ENCODE data around the gene PSMD12.

PSMD12 gene

DNA sequence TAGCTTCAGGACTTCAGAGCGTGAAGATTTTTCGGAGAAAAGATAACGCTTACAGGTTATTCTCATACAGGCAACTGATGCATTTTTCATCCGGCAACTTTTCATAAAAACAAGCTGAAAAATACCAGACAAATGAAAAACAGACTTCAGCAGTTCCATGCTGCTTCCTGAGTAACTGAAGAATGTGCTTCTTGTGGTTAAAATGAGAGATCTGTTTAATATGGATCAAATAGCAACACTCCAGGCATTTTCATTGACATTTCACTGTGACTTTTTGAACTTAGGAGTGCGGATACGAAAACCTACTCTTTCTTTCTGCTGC lies 10.0 kb upstream of the PSMD12 start:
- no peak for DNase-seq
- Histone ChIP-seq H3K4me1 (ENCODE audit: control insufficient read depth, insufficient read depth, low read length, poor library complexity, severe bottlenecking) (peaks cover 22% of the 10 kb centered on the region), H3K9me3 (ENCODE audit: control insufficient read depth, low read length) (no peaks in the 10 kb centered on the region)

DNA sequence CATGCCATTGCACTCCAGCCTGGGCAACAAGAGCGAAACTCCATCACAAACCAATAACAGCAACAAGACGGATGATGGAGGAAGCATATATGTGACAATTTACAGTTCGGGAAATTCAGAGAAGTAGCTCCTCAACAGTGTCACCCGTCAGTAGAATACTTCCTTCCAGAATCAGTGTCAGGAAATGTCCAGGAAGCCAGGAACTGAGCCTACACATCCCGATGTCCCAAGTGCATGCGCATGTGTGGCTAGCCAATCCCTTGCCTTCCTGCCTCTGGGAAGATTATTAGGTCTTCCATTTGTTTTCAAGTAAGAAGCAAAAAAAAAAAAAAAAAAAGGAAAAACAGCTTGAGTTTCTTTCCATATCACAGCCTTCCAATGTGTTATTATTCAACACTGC lies 9.3 kb upstream of the PSMD12 start:
- Histone ChIP-seq H3K9me3 (ENCODE audit: control insufficient read depth, low read length) (no peaks in the 10 kb centered on the region), H3K27me3 (replicated peaks; ENCODE audit: control insufficient read depth, insufficient read depth, low read length, poor library complexity, severe bottlenecking) (no peaks in the 10 kb centered on the region), H3K4me3 (ENCODE audit: insufficient read depth, low read depth, low read length, poor library complexity, severe bottlenecking) (no peak overlapping the region), H3K27ac (ENCODE audit: insufficient read depth, low read length, poor library complexity, severe bottlenecking) (no peak overlapping the region), H3K4me1 (ENCODE audit: control insufficient read depth, insufficient read depth, low read length, poor library complexity, severe bottlenecking) (peaks cover 22% of the 10 kb centered on the region), H3K36me3 (ENCODE audit: control insufficient read depth, insufficient read depth, low read length) (no peaks in the 10 kb centered on the region)
- DNase-seq: no peak

More for the DNA sequence above, 10.0 kb upstream of the PSMD12 start:
- Histone ChIP-seq H3K27me3 (replicated peaks; ENCODE audit: control insufficient read depth, insufficient read depth, low read length, poor library complexity, severe bottlenecking) (no peaks in the 10 kb centered on the region), H3K27ac (ENCODE audit: insufficient read depth, low read length, poor library complexity, severe bottlenecking) (peak overlapping the region; percentile 87), H3K36me3 (ENCODE audit: control insufficient read depth, insufficient read depth, low read length) (no peaks in the 10 kb centered on the region), H3K4me3 (ENCODE audit: insufficient read depth, low read depth, low read length, poor library complexity, severe bottlenecking) (peak overlapping the region; percentile 81)

DNA sequence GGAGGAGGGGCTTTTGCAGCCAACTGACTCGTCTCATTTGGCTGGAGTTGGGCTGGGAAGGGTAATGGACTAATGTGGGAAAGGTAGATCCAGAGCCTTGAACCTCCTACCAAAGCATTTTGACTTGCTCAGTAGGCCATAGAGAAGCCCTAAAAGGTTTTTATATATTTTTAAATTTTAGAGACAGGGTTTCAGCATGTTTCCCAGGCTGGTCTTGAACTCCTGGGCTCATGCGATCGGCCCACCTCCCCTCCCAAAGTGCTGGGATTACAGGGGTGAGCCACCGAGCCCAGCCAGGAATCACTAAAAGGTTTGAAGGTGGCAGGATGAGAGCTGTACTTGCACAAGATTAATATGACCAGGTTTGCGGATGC lies 8.7 kb upstream of the PSMD12 start:
- DNase-seq: no peak
- Histone ChIP-seq H3K27me3 (replicated peaks; ENCODE audit: control insufficient read depth, insufficient read depth, low read length, poor library complexity, severe bottlenecking) (no peaks in the 10 kb centered on the region), H3K27ac (ENCODE audit: insufficient read depth, low read length, poor library complexity, severe bottlenecking) (no peak overlapping the region), H3K4me1 (ENCODE audit: control insufficient read depth, insufficient read depth, low read length, poor library complexity, severe bottlenecking) (peaks cover 19% of the 10 kb centered on the region), H3K4me3 (ENCODE audit: insufficient read depth, low read depth, low read length, poor library complexity, severe bottlenecking) (no peak overlapping the region), H3K9me3 (ENCODE audit: control insufficient read depth, low read length) (no peaks in the 10 kb centered on the region), H3K36me3 (ENCODE audit: control insufficient read depth, insufficient read depth, low read length) (no peaks in the 10 kb centered on the region)

DNA sequence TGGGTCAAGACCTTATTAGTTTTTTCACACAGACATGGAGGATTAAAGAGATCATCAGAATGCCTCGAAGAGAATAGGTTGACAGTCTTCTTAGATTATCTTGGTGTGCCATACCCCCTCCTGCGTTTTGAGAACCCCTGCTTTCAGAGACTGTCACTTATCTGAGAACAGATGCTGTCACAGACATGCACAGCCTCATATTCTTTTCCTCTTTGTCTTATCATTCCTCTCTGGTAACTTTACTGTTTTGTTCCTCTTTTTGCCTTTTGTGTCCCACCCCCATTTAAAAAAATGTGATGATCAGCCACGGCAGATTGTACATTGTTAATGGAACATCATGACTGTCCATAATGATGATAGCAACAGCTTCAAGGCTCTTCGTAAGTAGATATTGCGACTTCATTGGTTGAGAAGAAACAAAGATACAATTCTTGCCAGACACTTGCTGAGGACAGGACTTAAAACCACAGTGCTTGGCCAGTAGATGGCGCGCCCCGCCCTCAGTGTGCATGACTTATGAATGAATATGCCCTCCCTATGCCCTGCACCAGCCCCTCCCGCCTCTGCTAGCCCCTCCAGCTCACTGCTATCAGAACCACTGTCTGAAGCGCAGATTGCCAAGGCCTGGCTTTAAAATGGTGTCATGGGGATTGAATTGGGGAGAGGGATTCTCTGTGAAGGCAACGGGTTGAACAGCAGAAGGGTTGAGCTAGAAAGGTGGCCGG lies 8.1 kb upstream of the PSMD12 start:
- H3K27me3 ChIP-seq (replicated peaks; ENCODE audit: control insufficient read depth, insufficient read depth, low read length, poor library complexity, severe bottlenecking): no peaks in the 10 kb centered on the region
- no peak overlapping the region for H3K27ac ChIP-seq (ENCODE audit: insufficient read depth, low read length, poor library complexity, severe bottlenecking)
- DNase-seq: peak; percentile 73 to 78 (median 73)
- no peak overlapping the region for H3K4me3 ChIP-seq (ENCODE audit: insufficient read depth, low read depth, low read length, poor library complexity, severe bottlenecking)
- peaks cover 16% of the 10 kb centered on the region for H3K4me1 ChIP-seq (ENCODE audit: control insufficient read depth, insufficient read depth, low read length, poor library complexity, severe bottlenecking)
- no peaks in the 10 kb centered on the region for H3K9me3 ChIP-seq (ENCODE audit: control insufficient read depth, low read length)
- H3K36me3 ChIP-seq (ENCODE audit: control insufficient read depth, insufficient read depth, low read length): no peaks in the 10 kb centered on the region

DNA sequence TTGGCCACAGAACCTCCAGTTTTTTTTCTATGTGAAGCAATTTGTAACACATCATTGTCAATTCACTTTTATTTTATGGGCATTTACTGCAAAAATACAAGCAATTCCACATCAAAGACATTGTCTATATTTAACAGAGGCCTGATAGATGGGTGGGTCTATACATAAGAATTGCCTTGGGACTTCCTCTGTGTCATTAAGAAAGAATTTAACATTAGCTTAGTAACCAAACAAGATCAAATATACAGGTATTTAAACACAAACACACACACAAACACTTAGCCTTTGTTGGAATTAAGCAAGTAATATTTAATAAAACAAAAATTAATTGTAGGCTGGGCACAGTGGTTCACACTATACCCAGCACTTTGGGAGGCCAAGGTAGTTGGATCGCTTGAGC lies 6.4 kb upstream of the PSMD12 start:
- H3K27me3 ChIP-seq (replicated peaks; ENCODE audit: control insufficient read depth, insufficient read depth, low read length, poor library complexity, severe bottlenecking): no peaks in the 10 kb centered on the region
- DNase-seq: no peak
- peaks cover 9% of the 10 kb centered on the region for H3K4me1 ChIP-seq (ENCODE audit: control insufficient read depth, insufficient read depth, low read length, poor library complexity, severe bottlenecking)
- H3K9me3 ChIP-seq (ENCODE audit: control insufficient read depth, low read length): no peaks in the 10 kb centered on the region
- no peaks in the 10 kb centered on the region for H3K36me3 ChIP-seq (ENCODE audit: control insufficient read depth, insufficient read depth, low read length)
- H3K27ac ChIP-seq (ENCODE audit: insufficient read depth, low read length, poor library complexity, severe bottlenecking): no peak overlapping the region
- no peak overlapping the region for H3K4me3 ChIP-seq (ENCODE audit: insufficient read depth, low read depth, low read length, poor library complexity, severe bottlenecking)

DNA sequence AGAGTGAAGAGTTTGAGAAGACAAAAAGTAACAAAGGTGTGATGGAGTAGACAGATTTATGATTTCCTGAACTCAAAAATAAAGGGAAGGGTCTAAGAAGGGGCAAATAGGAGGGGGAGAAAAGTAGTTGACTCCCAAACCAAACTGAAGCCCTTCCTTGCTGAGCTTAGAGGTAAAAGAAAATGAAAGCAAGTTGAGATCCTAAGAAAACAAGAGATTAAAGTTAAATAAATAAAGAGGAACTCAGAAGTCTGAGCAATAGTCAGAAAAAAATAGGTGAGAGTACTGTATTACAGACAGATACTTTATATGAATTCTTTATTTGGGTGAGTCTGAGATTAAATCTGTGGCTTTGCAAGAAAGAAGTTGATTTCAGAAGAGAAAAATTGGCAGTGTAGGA lies 3.3 kb upstream of the PSMD12 start:
- no peaks in the 10 kb centered on the region for H3K36me3 ChIP-seq (ENCODE audit: control insufficient read depth, insufficient read depth, low read length)
- no peaks in the 10 kb centered on the region for H3K27me3 ChIP-seq (replicated peaks; ENCODE audit: control insufficient read depth, insufficient read depth, low read length, poor library complexity, severe bottlenecking)
- H3K4me1 ChIP-seq (ENCODE audit: control insufficient read depth, insufficient read depth, low read length, poor library complexity, severe bottlenecking): peaks cover 7% of the 10 kb centered on the region
- no peak overlapping the region for H3K27ac ChIP-seq (ENCODE audit: insufficient read depth, low read length, poor library complexity, severe bottlenecking)
- no peaks in the 10 kb centered on the region for H3K9me3 ChIP-seq (ENCODE audit: control insufficient read depth, low read length)
- no peak for DNase-seq
- no peak overlapping the region for H3K4me3 ChIP-seq (ENCODE audit: insufficient read depth, low read depth, low read length, poor library complexity, severe bottlenecking)

DNA sequence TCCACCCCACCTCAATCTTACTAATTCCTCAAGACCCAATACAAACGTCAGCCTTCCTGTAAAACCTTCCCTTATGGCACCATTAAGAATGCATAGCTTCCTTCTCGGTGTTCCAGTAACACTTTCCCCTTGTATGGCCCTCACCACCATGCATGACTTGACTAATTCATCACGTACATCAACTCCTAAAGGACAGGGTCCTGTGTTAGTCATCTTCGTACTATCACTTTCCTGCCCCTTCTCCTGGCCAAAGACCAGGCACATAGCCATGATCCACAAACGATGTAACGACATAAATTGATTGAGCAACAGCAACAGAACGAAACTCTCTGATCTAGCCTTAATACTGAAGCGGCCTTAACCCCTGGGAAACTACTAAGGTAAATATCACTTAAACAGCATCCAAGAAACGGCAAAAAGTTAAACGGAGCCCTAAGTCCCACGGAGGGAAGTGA lies 612 bp downstream of the PSMD12 start:
- DNase-seq: no peak
- H3K4me3 ChIP-seq (ENCODE audit: insufficient read depth, low read depth, low read length, poor library complexity, severe bottlenecking): peak overlapping the region; percentile 62
- H3K27me3 ChIP-seq (replicated peaks; ENCODE audit: control insufficient read depth, insufficient read depth, low read length, poor library complexity, severe bottlenecking): no peaks in the 10 kb centered on the region

DNA sequence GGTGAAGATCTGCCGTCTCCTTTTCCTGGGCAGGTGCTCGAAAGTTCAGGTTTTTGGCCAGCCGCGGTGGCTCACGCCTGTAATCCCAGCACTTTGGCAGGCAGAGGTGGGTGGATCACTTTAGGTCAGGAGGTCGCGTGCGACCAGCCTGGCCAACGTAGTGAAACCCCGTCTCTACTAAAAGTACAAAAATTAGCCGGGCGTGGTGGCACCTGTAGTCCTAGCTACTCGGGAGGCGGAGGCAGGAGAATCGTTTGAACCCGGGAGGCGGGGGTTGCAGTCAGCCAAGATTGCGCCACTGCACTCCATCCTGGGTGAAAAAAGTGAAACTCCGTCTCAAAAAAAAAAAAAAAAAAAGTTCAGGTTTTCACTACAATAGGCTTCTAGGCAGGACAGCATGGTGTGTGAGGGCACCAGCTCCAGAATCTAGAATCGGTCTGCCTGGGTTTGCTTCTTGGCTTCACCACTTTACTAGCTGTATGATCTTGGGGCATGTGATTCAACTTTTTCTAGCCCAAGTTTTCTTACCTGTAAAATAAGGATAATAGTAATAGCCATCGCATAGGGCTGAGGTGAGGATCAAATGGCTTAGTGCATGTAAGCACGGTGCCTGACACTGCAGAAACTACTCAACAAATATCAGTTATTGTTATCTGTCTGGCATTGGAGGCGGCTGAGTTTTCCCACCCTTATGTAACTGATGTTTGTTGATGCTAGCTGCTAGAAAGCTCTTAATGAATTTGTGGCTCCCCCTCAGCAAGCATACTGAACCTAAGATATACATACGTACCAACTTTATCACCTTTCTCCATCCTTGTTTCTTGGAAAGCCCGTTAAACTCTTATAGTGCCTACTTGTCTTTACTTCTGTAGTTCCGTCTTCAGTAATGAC lies 1.3 kb downstream of the PSMD12 start:
- H3K4me1 ChIP-seq (ENCODE audit: control insufficient read depth, insufficient read depth, low read length, poor library complexity, severe bottlenecking): peaks cover 20% of the 10 kb centered on the region

More for the DNA sequence above, 612 bp downstream of the PSMD12 start:
- Histone ChIP-seq H3K4me1 (ENCODE audit: control insufficient read depth, insufficient read depth, low read length, poor library complexity, severe bottlenecking) (peaks cover 20% of the 10 kb centered on the region), H3K36me3 (ENCODE audit: control insufficient read depth, insufficient read depth, low read length) (peaks cover 4% of the 10 kb centered on the region), H3K27ac (ENCODE audit: insufficient read depth, low read length, poor library complexity, severe bottlenecking) (peak overlapping the region; percentile 91), H3K9me3 (ENCODE audit: control insufficient read depth, low read length) (no peaks in the 10 kb centered on the region)

DNA sequence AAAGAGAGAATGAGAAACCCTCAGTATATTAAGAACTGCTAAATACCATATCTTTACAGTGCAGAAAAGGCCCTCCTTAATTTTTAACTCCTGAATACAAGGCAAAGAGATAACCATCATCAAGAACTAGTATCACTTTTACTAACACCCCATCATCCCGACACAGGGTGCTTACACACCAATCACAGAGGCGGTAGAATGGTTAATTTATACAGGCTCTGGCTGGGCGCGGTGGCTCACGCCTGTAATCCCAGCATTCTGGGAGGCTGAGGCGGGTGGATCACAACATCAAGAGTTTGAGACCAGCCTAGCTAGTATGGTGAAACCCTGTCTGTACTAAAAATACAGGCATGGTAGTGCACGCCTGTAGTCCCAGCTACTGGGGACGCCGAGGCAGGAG lies 4.2 kb downstream of the PSMD12 start:
- DNase-seq: no peak
- H3K4me3 ChIP-seq (ENCODE audit: insufficient read depth, low read depth, low read length, poor library complexity, severe bottlenecking): no peak overlapping the region
- no peaks in the 10 kb centered on the region for H3K9me3 ChIP-seq (ENCODE audit: control insufficient read depth, low read length)
- H3K27me3 ChIP-seq (replicated peaks; ENCODE audit: control insufficient read depth, insufficient read depth, low read length, poor library complexity, severe bottlenecking): no peaks in the 10 kb centered on the region
- peaks cover 32% of the 10 kb centered on the region for H3K4me1 ChIP-seq (ENCODE audit: control insufficient read depth, insufficient read depth, low read length, poor library complexity, severe bottlenecking)
- H3K27ac ChIP-seq (ENCODE audit: insufficient read depth, low read length, poor library complexity, severe bottlenecking): no peak overlapping the region
- peaks cover 12% of the 10 kb centered on the region for H3K36me3 ChIP-seq (ENCODE audit: control insufficient read depth, insufficient read depth, low read length)

More for the DNA sequence above, 1.3 kb downstream of the PSMD12 start:
- no peaks in the 10 kb centered on the region for H3K27me3 ChIP-seq (replicated peaks; ENCODE audit: control insufficient read depth, insufficient read depth, low read length, poor library complexity, severe bottlenecking)
- peaks cover 4% of the 10 kb centered on the region for H3K36me3 ChIP-seq (ENCODE audit: control insufficient read depth, insufficient read depth, low read length)
- peak overlapping the region; percentile 91 for H3K27ac ChIP-seq (ENCODE audit: insufficient read depth, low read length, poor library complexity, severe bottlenecking)
- no peaks in the 10 kb centered on the region for H3K9me3 ChIP-seq (ENCODE audit: control insufficient read depth, low read length)
- H3K4me3 ChIP-seq (ENCODE audit: insufficient read depth, low read depth, low read length, poor library complexity, severe bottlenecking): peak overlapping the region; percentile 62
- no peak for DNase-seq

DNA sequence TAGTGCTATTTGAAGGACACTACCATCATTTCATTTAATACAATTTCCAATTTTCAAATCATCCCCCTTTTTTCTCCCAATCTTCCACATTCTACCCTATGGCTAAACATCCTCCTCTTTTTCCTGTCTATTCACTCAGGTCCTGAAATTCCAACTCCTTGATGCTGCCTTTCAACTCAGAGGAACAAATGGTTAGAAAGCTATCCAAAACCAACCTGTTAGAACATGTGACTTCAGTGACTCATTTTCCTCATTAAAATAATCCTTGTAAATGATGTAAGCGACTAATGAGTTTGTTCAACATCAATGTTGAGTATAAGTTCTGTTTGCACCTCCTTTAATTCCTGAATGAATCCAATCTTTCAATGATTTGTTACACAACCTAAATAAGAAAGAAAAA lies 5.5 kb downstream of the PSMD12 start:
- DNase-seq: no peak
- peaks cover 32% of the 10 kb centered on the region for H3K4me1 ChIP-seq (ENCODE audit: control insufficient read depth, insufficient read depth, low read length, poor library complexity, severe bottlenecking)
- H3K27ac ChIP-seq (ENCODE audit: insufficient read depth, low read length, poor library complexity, severe bottlenecking): peak overlapping the region; percentile 38
- H3K36me3 ChIP-seq (ENCODE audit: control insufficient read depth, insufficient read depth, low read length): peaks cover 20% of the 10 kb centered on the region
- H3K9me3 ChIP-seq (ENCODE audit: control insufficient read depth, low read length): no peaks in the 10 kb centered on the region
- no peaks in the 10 kb centered on the region for H3K27me3 ChIP-seq (replicated peaks; ENCODE audit: control insufficient read depth, insufficient read depth, low read length, poor library complexity, severe bottlenecking)
- H3K4me3 ChIP-seq (ENCODE audit: insufficient read depth, low read depth, low read length, poor library complexity, severe bottlenecking): no peak overlapping the region
